Measurements from ENCODE around the gene UBR2.
"Not testable (repeated sequence)": the region's sequence is repeated elsewhere in the genome, so short reads cannot be mapped to it uniquely, and the experiment has no call there.

The UBR2 gene

GRCh38 chr6:42733867-42734481 is 170.1 kb downstream of the UBR2 start:
- DNase-seq, result not testable (repeated sequence)

GRCh38 chr6:42735976-42736375 is 172.1 kb downstream of the UBR2 start:
- no peak for DNase-seq

GRCh38 chr6:42740725-42741124 is 176.9 kb downstream of the UBR2 start:
- DNase-seq, result no peak

- no peak for DNase-seq
Observed at GRCh38 chr6:42742116-42742894, 178.5 kb downstream of the UBR2 start.

All from central memory CD4-positive, alpha-beta T cell (primary cell).